ENCODE data around the gene CDK16.
A peak's percentile ranks its signal among the peaks of the same experiment; 100 is the strongest.

The CDK16 gene

GRCh38 chrX:47194194-47194787, 24.2 kb upstream of the CDK16 start:
- Histone ChIP-seq H3K4me2 (ENCODE audit: low read length) (peak overlapping the region; percentile 78), H3K4me1 (peaks cover 2% of the 10 kb centered on the region)
- TF ChIP-seq, protein P1, sequence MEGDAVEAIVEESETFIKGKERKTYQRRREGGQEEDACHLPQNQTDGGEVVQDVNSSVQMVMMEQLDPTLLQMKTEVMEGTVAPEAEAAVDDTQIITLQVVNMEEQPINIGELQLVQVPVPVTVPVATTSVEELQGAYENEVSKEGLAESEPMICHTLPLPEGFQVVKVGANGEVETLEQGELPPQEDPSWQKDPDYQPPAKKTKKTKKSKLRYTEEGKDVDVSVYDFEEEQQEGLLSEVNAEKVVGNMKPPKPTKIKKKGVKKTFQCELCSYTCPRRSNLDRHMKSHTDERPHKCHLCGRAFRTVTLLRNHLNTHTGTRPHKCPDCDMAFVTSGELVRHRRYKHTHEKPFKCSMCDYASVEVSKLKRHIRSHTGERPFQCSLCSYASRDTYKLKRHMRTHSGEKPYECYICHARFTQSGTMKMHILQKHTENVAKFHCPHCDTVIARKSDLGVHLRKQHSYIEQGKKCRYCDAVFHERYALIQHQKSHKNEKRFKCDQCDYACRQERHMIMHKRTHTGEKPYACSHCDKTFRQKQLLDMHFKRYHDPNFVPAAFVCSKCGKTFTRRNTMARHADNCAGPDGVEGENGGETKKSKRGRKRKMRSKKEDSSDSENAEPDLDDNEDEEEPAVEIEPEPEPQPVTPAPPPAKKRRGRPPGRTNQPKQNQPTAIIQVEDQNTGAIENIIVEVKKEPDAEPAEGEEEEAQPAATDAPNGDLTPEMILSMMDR (IDR thresholded peaks at IDR 0.05), result no peak

DNA sequence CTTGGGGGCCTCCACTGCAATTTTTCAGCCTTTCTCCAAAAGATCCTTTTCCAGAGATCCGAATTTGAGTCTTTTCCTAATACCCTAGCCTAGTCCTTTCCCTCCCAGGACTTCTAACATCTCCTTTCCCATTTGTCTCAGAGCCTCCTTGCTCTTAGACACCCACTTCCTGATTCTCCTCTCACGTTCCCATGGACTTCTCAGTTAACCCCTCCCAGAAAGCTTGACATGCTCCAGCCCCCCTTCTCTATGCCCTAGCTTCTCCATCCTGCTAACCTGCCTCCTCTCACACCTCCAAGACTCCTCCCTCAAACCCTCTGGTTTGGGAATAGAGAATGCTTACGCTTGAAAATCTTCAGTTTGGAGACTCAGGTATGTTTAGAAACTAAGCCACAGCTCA, 22.4 kb upstream of the CDK16 start:
- Histone ChIP-seq H3K79me2 (peaks cover 18% of the 10 kb centered on the region), H3K9me3 (ENCODE audit: control insufficient read depth, low read length) (no peaks in the 10 kb centered on the region), H3K4me2 (ENCODE audit: low read length) (no peak overlapping the region), H3K27me3 (ENCODE audit: control insufficient read depth, insufficient read depth, low read length) (no peaks in the 10 kb centered on the region), H3K4me3 (ENCODE audit: low read depth, low read length) (no peak overlapping the region), H3K36me3 (ENCODE audit: control insufficient read depth, insufficient read depth, low read length) (no peaks in the 10 kb centered on the region), H2AFZ (no peak overlapping the region), H3K9ac (no peak overlapping the region), H3K27ac (no peak overlapping the region), H3K4me1 (peaks cover 2% of the 10 kb centered on the region)
- TF ChIP-seq, protein P1 (IDR thresholded peaks at IDR 0.05), result no peak

More at GRCh38 chrX:47194194-47194787, 24.2 kb upstream of the CDK16 start:
- Histone ChIP-seq H3K9me3 (ENCODE audit: control insufficient read depth, low read length) (no peaks in the 10 kb centered on the region), H3K27ac (peak overlapping the region; percentile 94), H3K4me3 (ENCODE audit: low read depth, low read length) (peak overlapping the region; percentile 75), H3K27me3 (ENCODE audit: control insufficient read depth, insufficient read depth, low read length) (no peaks in the 10 kb centered on the region), H2AFZ (peak overlapping the region; percentile 77), H3K79me2 (peaks cover 18% of the 10 kb centered on the region), H3K9ac (peak overlapping the region; percentile 92), H3K36me3 (ENCODE audit: control insufficient read depth, insufficient read depth, low read length) (no peaks in the 10 kb centered on the region)

- H3K79me2 ChIP-seq, result peaks cover 18% of the 10 kb centered on the region
- H3K9ac ChIP-seq, result no peak overlapping the region
- no peak overlapping the region for H3K4me2 ChIP-seq (ENCODE audit: low read length)
- H3K9me3 ChIP-seq (ENCODE audit: control insufficient read depth, low read length), result no peaks in the 10 kb centered on the region
- TF ChIP-seq, protein P1 (IDR thresholded peaks at IDR 0.05), result no peak
- no peak overlapping the region for H2AFZ ChIP-seq
- no peak overlapping the region for H3K4me3 ChIP-seq (ENCODE audit: low read depth, low read length)
- H3K27me3 ChIP-seq (ENCODE audit: control insufficient read depth, insufficient read depth, low read length), result no peaks in the 10 kb centered on the region
- H3K4me1 ChIP-seq, result peaks cover 2% of the 10 kb centered on the region
- no peaks in the 10 kb centered on the region for H3K36me3 ChIP-seq (ENCODE audit: control insufficient read depth, insufficient read depth, low read length)
- H3K27ac ChIP-seq, result no peak overlapping the region
Observed at GRCh38 chrX:47197526-47197925, 21.0 kb upstream of the CDK16 start.

DNA sequence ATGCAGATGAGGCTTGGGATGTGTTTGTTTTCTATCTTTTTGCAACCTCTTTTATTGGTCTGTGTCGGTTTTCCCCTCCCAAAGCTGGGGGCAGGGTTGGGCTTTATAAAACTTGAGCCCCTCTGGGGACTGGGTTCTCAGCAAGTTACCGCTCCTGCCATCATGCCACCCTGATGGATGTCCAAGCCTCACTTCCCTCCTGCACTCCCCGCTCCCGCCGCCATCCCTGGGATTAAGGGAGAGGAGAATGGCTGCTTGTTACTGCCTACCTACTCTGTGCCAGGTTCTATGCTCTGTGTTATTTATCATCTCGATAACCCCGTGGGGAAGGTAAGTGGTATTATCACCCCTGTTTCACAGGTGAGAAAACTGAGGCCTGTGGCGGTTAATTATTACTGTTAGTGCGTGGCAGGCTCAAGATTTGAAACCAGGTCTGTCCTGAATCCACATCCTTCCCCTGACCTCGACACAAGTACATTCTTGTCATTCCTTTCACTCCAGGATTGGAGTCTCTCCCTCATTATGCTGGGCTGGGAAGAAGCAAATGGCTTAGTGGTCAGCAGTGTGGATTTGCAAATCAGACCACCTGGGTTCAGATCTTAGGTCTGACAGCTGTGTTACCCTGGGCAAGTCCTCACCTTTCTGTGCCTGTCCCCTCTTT, 20.3 kb upstream of the CDK16 start:
- H3K9ac ChIP-seq, result no peak overlapping the region
- no peak overlapping the region for H2AFZ ChIP-seq
- H3K9me3 ChIP-seq (ENCODE audit: control insufficient read depth, low read length), result no peaks in the 10 kb centered on the region
- H3K27ac ChIP-seq, result no peak overlapping the region
- no peaks in the 10 kb centered on the region for H3K27me3 ChIP-seq (ENCODE audit: control insufficient read depth, insufficient read depth, low read length)
- no peaks in the 10 kb centered on the region for H3K36me3 ChIP-seq (ENCODE audit: control insufficient read depth, insufficient read depth, low read length)
- TF ChIP-seq, protein P1 (IDR thresholded peaks at IDR 0.05), result no peak
- peaks cover 18% of the 10 kb centered on the region for H3K79me2 ChIP-seq
- H3K4me3 ChIP-seq (ENCODE audit: low read depth, low read length), result no peak overlapping the region
- H3K4me2 ChIP-seq (ENCODE audit: low read length), result no peak overlapping the region
- peaks cover 2% of the 10 kb centered on the region for H3K4me1 ChIP-seq

DNA sequence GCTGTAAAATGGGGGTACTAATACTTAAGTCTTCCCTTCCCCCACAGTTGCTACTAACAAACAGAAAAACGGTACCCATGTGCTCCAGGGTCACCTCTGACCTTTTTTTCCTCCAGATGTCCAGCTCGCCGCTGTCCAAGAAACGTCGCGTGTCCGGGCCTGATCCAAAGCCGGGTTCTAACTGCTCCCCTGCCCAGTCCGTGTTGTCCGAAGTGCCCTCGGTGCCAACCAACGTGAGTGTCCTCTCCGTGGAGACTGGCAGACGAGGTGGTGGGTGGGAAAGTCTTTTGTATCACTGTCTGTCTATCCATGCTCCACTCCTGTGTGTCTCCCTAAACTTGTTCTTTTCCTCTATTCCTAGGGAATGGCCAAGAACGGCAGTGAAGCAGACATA, 19.8 kb upstream of the CDK16 start:
- peaks cover 18% of the 10 kb centered on the region for H3K79me2 ChIP-seq
- no peaks in the 10 kb centered on the region for H3K9me3 ChIP-seq (ENCODE audit: control insufficient read depth, low read length)
- H2AFZ ChIP-seq, result no peak overlapping the region
- no peak overlapping the region for H3K4me3 ChIP-seq (ENCODE audit: low read depth, low read length)
- no peaks in the 10 kb centered on the region for H3K27me3 ChIP-seq (ENCODE audit: control insufficient read depth, insufficient read depth, low read length)
- H3K9ac ChIP-seq, result no peak overlapping the region
- TF ChIP-seq, protein P1 (IDR thresholded peaks at IDR 0.05), result no peak
- H3K36me3 ChIP-seq (ENCODE audit: control insufficient read depth, insufficient read depth, low read length), result no peaks in the 10 kb centered on the region
- no peak overlapping the region for H3K27ac ChIP-seq
- peaks cover 2% of the 10 kb centered on the region for H3K4me1 ChIP-seq
- no peak overlapping the region for H3K4me2 ChIP-seq (ENCODE audit: low read length)
